ENCODE results near the gene IGFBP6. TPM values are rescaled to one million over a fixed set of nuclear protein-coding genes. Genes with fewer than 3 reads are reported as not detected.

IGFBP6 gene
- total and polyA plus RNA-seq, 9 of the 15 experiments (the other 6 are each of a cell fraction or from before 2014, with no cell fraction given): 0.15 to 1.4 (median 0.54) TPM

GRCh38 chr12:53067993-53068770 is 29.3 kb upstream of the IGFBP6 start:
- H3K27me3 ChIP-seq (ENCODE audit: control insufficient read depth in 2 of 2, insufficient read depth in 2 of 2, low read length in 2 of 2): no peaks in the 10 kb centered on the region; a peak in 1 of 5 replicates
- H3K9me1 ChIP-seq (ENCODE audit: control insufficient read depth, insufficient read depth, low read length): no peaks in the 10 kb centered on the region
- no TSS peak for BruUV-seq (replicated peaks)
- intact Hi-C loops (cut with micrococcal nuclease): loop anchor here (2.0 to 10.0 kb wide), 2 partner anchors 91 to 437 kb away; partner anchors contain the start of genes NPFF and TARBP2
- peaks cover 9% of the 10 kb centered on the region; the same call in 2 of the 3 replicates for H3K36me3 ChIP-seq (ENCODE audit: control insufficient read depth, insufficient read depth, low read length)
- DNase-seq (ENCODE audit: extremely low read depth in 1 of 4, low spot score in 3 of 4): no peak
- CTCF ChIA-PET (ENCODE audit: low intra/inter-chr PET ratio): no interaction called here
- FAIRE-seq: no peak
- no peak overlapping the region for H3K4me3 ChIP-seq
- no peak overlapping the region for H2AFZ ChIP-seq (ENCODE audit: low read depth, low read length)
- H3K9ac ChIP-seq (ENCODE audit: insufficient read depth in 1 of 2, low read depth in 2 of 2, low read length in 2 of 2): 0 out of 4 replicates have a peak overlapping the region, but pooled peaks of 1 of the 2 experiments have one; percentile 54
- POLR2A ChIA-PET: interaction anchor here (0.7 to 1.4 kb wide), 3 partner anchors 11 to 122 kb away, joined by 3 to 5 read pairs (median 3); partner anchors contain the start of gene SPRYD3
- no peaks in the 10 kb centered on the region for H4K20me1 ChIP-seq (replicated peaks; ENCODE audit: control insufficient read depth, insufficient read depth, low read length)
- H3K4me2 ChIP-seq (ENCODE audit: insufficient read depth, low read length): no peak overlapping the region
- no peaks in the 10 kb centered on the region for H3K79me2 ChIP-seq (ENCODE audit: control insufficient read depth, insufficient read depth, low read length)
- no peaks in the 10 kb centered on the region for H3K9me3 ChIP-seq (replicated peaks; ENCODE audit: control insufficient read depth, insufficient read depth, low read depth, low read length)
- WGBS (ENCODE audit: insufficient coverage, low coverage, missing lambda C conversion rate): 70% methylated on average over 10 of the region's 13 CpGs
- in situ Hi-C loops (cut with MboI): loop anchor here (5.0 to 10.0 kb wide), 3 partner anchors 34 to 219 kb away; partner anchors contain the start of genes ITGB7 and SOAT2
- ATAC-seq: no peak
- H3K27ac ChIP-seq (ENCODE audit: extremely low read depth, low read depth, low read length): no peak overlapping the region
- peaks cover 22 to 23% of the 10 kb centered on the region in 2 experiments for H3K4me1 ChIP-seq (replicated peaks in 1 of 2; ENCODE audit: control insufficient read depth in 2 of 2, insufficient read depth in 2 of 2, low read length in 2 of 2)
- TF ChIP-seq SMARCA5 (IDR thresholded peaks at IDR 0.05) (no peak), GATA2 (CRISPR knock-in tag; IDR thresholded peaks at IDR 0.05) (no peak), KAT7 (CRISPR knock-in tag; IDR thresholded peaks at IDR 0.05; ENCODE audit: borderline replicate concordance) (no peak), TFAP4 (CRISPR knock-in tag; IDR thresholded peaks at IDR 0.05; ENCODE audit: borderline replicate concordance) (no peak), E2F4 (CRISPR knock-in tag; IDR thresholded peaks at IDR 0.05; ENCODE audit: low read depth) (no peak), LARP7 (IDR thresholded peaks at IDR 0.05) (no peak), MCM3 (IDR thresholded peaks at IDR 0.05) (no peak), THRA (IDR thresholded peaks at IDR 0.05) (no peak), RBM39 (optimal IDR thresholded peaks at IDR 0.05; ENCODE audit: low read depth, low read length) (no peak), PYGO2 (tag; IDR thresholded peaks at IDR 0.05) (no peak), THAP12 (CRISPR knock-in tag; IDR thresholded peaks at IDR 0.05) (no peak), XRCC5 (IDR thresholded peaks at IDR 0.05; ENCODE audit: low read depth, low read length) (no peak), ZBTB26 (CRISPR knock-in tag; IDR thresholded peaks at IDR 0.05) (no peak)
